DLD1 (cell line): ENCODE results near the gene CHP1.
"Not testable (repeated sequence)": the region's sequence is repeated elsewhere in the genome, so short reads cannot be mapped to it uniquely, and the experiment has no call there.

ENCODE experiments used
- in situ Hi-C: cut with HindIII; loops from 2 replicates; pipeline ENCODE4 v1.10.0; 2017; ENCODE audit warnings: low sequenced_read_pairs

The CHP1 gene

DNA sequence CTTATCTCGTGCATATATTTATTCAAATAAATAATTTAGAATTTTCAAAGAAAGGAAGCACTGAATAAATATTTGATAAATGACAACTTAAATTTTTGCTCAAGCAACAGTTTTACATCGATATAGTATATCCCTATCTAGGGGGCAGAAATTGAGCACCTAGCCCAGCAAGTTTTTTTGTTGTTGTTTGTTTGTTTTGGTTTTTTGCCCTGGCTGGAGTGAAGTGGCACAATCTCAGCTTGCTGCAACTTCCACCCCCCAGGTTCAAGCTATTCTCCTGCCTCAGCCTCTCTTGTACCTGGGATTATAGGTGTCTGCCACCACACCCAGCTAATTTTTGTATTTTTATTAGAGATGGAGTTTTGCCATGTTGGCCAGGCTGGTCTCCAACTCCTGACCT is 58.9 kb downstream of the CHP1 start:
- in situ Hi-C loops: no loop called here

DNA sequence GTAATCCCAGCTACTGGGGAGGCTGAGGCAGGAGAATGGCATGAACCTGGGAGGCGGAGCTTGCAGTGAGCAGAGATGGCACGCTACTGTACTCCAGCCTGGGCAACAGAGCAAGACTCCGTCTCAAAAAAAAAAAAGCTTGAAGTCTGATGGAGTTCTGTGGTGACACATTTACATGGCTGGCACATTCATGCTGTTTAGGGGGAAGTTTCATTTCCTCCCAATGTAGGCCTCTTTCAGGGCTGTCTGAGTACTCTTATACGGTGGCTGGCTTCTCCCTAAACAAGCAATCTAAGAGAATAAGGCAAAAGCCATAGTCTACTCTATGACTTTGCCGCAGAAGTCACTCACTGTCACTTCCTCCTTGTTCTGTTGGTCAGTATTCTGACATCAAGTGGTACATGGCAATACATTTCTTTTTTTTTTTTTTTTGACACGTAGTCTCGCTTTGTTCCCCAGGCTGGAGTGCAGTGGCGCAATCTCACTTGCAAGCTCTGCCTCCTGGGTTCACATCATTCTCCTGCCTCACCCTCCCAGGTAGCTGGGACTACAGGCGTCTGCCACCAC is 60.1 kb downstream of the CHP1 start:
- in situ Hi-C loops: no loop called here

DNA sequence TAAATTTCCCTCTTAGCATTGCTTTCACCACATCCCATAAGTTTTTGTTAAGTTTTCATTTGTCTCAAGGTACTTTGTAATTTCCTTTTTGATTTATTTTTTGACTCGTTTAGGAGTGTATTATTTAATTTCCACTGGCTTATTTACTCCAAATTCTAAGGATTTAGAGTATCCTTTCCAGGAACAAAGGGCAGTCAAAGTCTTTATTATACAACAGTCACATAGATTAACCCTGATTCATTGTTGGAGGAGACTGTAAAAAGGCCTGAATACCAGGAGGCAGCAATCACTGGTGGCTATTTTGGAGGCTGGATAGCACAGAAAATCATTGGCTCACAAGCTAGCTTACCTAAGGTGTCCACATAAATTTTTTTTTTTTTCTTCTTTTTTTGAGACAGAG is 61.5 kb downstream of the CHP1 start:
- in situ Hi-C loops: no loop called here

DNA sequence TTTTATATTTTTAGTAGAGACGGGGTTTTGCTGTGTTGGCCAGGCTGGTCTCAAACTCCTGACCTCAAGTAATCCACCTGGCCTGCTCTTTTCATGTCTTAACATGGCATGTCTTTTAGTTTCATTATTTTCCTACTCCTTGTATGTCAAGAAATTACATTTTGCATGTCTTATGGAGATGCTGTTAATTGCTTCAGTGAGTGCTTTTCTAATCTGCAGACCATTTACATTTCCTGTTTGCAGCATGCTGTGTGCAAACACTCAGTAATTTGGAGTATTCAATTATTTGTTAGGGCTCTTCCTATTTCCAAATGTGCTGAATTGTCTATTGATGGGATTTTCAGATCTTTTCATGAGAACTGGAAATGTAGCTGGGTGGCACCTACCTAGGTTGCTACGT is 70.1 kb downstream of the CHP1 start:
- in situ Hi-C loops: not testable (repeated sequence)

DNA sequence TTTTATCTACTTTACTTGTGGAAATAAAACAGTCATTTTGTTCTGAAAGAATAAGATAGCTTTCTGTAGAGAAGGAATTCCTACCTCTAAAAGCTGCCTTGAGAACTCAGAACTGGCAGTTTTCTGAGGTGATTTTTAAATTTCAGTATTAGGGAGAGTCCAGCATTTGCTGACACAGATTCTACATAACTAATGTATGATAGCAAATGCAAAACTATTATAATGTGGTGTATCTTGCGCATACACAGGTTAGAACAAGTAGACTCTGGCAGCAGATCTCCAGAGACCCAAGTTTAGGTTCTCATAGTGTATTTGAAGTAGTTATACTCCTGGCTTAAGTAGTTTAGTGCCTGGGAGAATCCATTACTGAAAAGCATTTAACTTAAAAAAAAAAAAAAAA is 70.5 kb downstream of the CHP1 start:
- in situ Hi-C loops: no loop called here

DNA sequence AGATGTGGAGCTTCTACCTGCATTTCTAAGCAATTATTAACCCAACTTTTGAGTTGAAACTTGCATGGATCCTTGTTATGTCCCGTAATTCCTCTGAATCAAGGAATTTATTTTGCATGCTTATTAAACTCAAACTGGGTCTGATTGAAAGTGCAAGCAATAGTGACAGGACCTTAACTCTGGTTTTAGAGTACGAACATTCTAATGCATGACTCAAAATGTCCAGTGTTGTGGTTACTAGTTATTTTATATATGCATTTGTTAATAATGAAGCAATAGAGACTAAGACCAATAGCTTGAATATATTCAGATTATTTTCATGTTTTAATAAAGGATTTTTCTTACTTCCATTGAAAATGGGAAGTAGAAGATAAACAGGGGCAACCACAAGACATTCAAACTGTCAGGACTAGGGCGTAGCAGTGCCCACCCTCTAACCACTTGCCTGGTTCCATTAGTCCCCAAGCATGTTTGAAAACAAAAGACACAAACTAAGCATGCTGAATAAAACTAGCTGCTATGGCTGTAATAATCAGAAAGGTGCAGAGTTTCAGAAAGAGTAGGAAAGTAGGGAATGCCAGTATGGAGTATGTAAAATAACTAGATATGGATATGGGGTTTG is 73.2 kb downstream of the CHP1 start:
- in situ Hi-C loops: no loop called here

DNA sequence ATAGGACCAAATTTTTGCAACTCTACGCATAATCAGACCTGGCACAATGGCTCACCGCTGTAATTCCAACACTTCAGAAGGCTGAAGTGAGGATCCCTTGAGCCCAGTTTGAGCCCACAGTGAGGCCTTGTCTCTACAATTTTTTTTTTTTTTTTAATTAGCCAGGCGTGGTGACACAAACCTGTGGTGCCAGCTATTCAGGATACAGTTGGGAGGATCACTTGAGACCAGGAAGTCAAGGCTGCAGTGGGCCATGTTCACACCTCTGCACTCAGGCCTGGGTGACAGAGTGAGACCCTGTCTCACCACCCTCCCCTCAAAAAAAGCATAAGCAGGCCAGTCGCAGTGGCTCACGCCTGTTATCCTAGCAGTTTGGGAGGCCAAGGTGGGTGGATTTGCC is 76.6 kb downstream of the CHP1 start:
- in situ Hi-C loops: no loop called here

DNA sequence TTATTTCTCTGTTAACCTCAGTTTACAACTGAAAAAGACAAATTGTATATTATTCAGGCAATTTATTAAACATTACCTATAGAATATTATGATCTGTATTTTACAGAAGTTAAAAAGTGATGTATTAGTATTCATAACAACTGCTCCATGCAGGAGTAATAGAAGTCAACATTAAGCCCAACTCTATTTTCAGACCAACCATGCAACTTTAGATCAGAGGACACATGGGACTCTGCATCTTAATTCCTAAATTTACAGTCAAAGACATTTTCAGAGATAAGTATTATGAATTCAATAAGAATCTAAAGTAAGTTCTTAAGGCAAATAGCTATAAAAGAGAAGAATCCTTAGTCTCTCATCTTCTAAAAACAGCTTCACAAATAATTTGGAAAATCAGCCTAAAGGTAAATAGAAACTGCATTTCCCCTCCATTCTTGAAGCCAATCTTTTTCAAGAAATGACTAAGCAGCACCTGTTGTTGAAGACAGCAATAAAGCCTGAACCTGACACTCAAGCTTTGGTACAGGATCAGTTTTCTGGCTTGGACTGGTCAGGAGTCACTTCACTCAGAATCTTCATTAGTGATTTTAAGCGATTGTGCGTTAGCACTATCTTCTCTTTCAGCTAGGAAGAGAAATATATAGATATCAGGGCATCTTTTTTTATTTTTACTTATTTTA is 78.3 kb downstream of the CHP1 start:
- in situ Hi-C loops: no loop called here

DNA sequence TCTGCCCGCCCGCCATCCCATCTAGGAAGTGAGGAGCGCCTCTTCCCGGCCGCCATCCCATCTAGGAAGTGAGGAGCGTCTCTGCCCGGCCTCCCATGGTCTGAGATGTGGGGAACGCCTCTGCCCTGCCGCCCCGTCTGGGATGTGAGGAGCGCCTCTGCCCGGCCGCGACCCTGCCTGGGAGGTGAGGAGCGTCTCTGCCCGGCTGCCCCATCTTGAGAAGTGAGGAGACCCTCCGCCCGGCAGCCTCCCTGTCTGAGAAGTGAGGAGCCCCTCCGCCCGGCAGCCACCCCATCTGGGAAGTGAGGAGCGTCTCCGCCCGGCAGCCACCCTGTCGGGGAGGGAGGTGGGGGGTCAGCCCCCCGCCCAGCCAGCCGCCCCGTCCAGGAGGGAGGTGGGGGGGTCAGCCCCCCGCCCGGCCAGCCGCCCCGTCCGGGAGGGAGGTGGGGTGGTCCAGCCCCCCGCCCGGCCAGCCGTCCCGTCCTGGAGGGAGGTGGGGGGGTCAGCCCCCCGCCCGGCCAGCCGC is 89.8 kb downstream of the CHP1 start:
- in situ Hi-C loops: not testable (repeated sequence)

DNA sequence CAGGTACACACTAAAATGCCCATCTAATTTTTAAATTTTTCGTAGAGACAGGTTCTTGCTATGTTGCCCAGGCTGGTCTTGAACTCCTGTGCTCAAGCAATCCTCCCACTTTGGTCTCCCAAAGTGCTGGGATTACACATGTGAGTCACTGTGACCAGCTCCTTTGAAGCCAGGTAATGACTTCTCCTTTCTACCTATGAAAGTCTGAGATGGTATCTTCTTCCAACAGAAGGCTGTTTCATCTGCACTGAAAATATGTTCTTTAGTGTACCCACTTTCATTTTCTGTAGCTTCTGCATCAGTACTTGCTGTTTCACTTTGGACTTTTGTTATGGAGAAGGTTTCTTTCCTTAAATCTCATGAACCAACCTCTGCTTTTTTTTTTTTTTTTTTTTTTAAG is 92.5 kb downstream of the CHP1 start:
- in situ Hi-C loops: no loop called here

DNA sequence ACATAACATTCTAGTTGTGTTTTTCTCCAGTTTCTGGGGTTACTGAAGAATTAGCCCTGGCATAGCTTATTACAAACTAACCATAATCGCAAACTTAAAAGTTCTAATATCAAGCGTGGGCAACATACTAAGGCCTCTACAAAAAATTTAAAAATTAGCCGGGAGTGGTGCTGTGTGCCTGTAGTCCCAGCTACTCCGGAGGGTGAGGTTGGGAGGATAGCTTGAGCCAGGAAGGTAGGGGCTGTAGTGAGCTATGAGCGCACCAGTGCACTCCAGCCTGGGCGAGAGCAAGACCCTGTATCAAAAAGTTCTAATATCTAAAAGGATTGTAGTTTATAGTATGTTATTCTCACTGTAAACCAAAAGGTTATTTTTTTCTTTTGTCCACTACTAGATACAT is 100.2 kb downstream of the CHP1 start:
- in situ Hi-C loops: no loop called here
